ENCODE results near the gene ZEB2. TPM values are rescaled to one million over a fixed set of nuclear protein-coding genes. Genes with fewer than 3 reads are reported as not detected.

The ZEB2 gene
- total and polyA plus RNA-seq, 2 donors (not counting 3 experiments of a cell fraction or from before 2014, with no cell fraction given): 17.9 to 49.6 TPM

DNA sequence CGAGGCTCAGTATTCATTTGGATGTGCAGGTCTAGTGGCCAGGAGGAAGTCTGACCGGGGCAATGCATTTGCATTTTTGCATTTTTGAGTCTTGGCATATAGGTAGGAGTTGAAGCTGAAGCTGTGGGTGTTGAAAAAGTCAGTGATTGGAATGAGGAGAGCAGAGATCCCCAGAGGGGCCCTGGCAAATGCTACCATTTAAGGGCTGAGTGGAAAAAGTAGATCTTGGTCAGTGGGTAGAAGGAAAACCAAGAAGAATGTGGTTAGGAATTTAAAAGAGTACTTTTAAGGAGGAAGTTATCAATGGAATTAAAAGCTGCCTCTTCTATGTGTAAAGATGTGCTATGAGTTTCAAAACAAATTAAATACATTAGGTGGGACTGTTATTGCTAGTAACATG lies 143.0 kb downstream of the ZEB2 start:
- ChIA-PET POLR2A (no interaction called here), CTCF (no interaction called here)
- intact Hi-C loops (cut with micrococcal nuclease) (no loop called here), dilution Hi-C loops (cut with MboI; ENCODE audit: extremely low pct_ligation_motif_present, low sequenced_read_pairs) (no loop called here)
- FAIRE-seq: no peak
- no peak for TF ChIP-seq POLR2A (IDR thresholded peaks at IDR 0.05; ENCODE audit: low read depth, low read length)
- TF ChIP-seq POLR2AphosphoS5 (IDR thresholded peaks at IDR 0.05; ENCODE audit: insufficient read depth, low read depth, low read length): no peak
- TF ChIP-seq, protein P1, sequence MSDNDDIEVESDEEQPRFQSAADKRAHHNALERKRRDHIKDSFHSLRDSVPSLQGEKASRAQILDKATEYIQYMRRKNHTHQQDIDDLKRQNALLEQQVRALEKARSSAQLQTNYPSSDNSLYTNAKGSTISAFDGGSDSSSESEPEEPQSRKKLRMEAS (IDR thresholded peaks at IDR 0.05; ENCODE audit: insufficient read depth, insufficient read length): no peak
- no peak for TF ChIP-seq FOS (IDR thresholded peaks at IDR 0.05; ENCODE audit: borderline replicate concordance, insufficient read depth, low read length)
- TF ChIP-seq MYC (IDR thresholded peaks at IDR 0.05; ENCODE audit: low read depth, low read length): no peak
- TF ChIP-seq EZH2 (IDR thresholded peaks at IDR 0.05; ENCODE audit: borderline replicate concordance, low read depth, low read length, severe bottlenecking): no peak
- TF ChIP-seq, protein P2, sequence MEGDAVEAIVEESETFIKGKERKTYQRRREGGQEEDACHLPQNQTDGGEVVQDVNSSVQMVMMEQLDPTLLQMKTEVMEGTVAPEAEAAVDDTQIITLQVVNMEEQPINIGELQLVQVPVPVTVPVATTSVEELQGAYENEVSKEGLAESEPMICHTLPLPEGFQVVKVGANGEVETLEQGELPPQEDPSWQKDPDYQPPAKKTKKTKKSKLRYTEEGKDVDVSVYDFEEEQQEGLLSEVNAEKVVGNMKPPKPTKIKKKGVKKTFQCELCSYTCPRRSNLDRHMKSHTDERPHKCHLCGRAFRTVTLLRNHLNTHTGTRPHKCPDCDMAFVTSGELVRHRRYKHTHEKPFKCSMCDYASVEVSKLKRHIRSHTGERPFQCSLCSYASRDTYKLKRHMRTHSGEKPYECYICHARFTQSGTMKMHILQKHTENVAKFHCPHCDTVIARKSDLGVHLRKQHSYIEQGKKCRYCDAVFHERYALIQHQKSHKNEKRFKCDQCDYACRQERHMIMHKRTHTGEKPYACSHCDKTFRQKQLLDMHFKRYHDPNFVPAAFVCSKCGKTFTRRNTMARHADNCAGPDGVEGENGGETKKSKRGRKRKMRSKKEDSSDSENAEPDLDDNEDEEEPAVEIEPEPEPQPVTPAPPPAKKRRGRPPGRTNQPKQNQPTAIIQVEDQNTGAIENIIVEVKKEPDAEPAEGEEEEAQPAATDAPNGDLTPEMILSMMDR (IDR thresholded peaks at IDR 0.05; ENCODE audit: extremely low read depth in 1 of 2, insufficient read depth in 1 of 2, low read depth in 1 of 2, low read length in 2 of 2): no peak
- TF ChIP-seq GATA2 (IDR thresholded peaks at IDR 0.05; ENCODE audit: insufficient read depth, insufficient read length, low read depth, low read length): no peak
- TF ChIP-seq JUN (IDR thresholded peaks at IDR 0.05; ENCODE audit: borderline replicate concordance, insufficient read depth, insufficient read length, low read depth): no peak
- Histone ChIP-seq H3K27ac (ENCODE audit: insufficient read depth, low read depth, low read length) (no peak overlapping the region), H3K36me3 (ENCODE audit: control insufficient read depth in 2 of 2, extremely low read depth in 1 of 2, insufficient read depth in 2 of 2, low read length in 2 of 2) (no peaks in the 10 kb centered on the region), H2AFZ (ENCODE audit: low read depth, low read length) (no peak overlapping the region), H3K4me3 (replicated peaks in 1 of 3; ENCODE audit: insufficient read depth in 1 of 3, low read depth in 1 of 3, low read length in 3 of 3) (no peak overlapping the region), H3K4me2 (ENCODE audit: insufficient read depth, low read length) (no peak overlapping the region), H3K27me3 (ENCODE audit: control insufficient read depth in 2 of 2, insufficient read depth in 2 of 2, low read length in 2 of 2) (no peaks in the 10 kb centered on the region), H3K9me1 (replicated peaks; ENCODE audit: control insufficient read depth, extremely low read depth, insufficient read depth, low read length) (no peaks in the 10 kb centered on the region), H3K9me3 (replicated peaks; ENCODE audit: control insufficient read depth, insufficient read depth, low read length) (no peaks in the 10 kb centered on the region), H4K20me1 (replicated peaks; ENCODE audit: control insufficient read depth, extremely low read depth, insufficient read depth, low read length) (no peaks in the 10 kb centered on the region), H3K79me2 (ENCODE audit: control insufficient read depth, insufficient read depth, low read length) (no peaks in the 10 kb centered on the region), H3K4me1 (ENCODE audit: control insufficient read depth, extremely low read depth, insufficient read depth, low read length) (peaks cover 3% of the 10 kb centered on the region), H3K9ac (replicated peaks; ENCODE audit: extremely low read depth, insufficient read depth, low read length) (no peak overlapping the region)
- DNase-seq (ENCODE audit: low read depth, low spot score): no peak
- BruUV-seq (replicated peaks): no TSS peak

Data from endothelial cell of umbilical vein (primary cell).